IMR-90 (cell line): ENCODE measurements around the gene CYYR1. TPM values are rescaled to one million over a fixed set of nuclear protein-coding genes. Genes with fewer than 3 reads are reported as not detected.

Experiments
- ATAC-seq: fragments of 200-7000 bp; cut with Tn5 transposase; 2 replicates; pipeline ENCODE4 v1.9.1; 2020; ENCODE audit warnings: low read depth, mild to moderate bottlenecking, moderate library complexity
- BruUV-seq: library from RNA; stranded (reverse); fragments of 400-500 nt; replicated peaks from 2 replicates; lab custom pipeline; 2021; lab: Mats Ljungman, UMichigan
- CTCF ChIA-PET: fragments of 300-600 bp; formaldehyde crosslinking; extraction: SDS; loops from one replicate; lab custom pipeline; 2021; ENCODE audit warnings: antibody characterized with exemption; lab: Yijun Ruan, JAX
- POLR2A ChIA-PET: fragments of 300-600 bp; sonication (Branson Sonifier 250); formaldehyde crosslinking; loops from one replicate; lab custom pipeline; 2022; ENCODE audit warnings: antibody characterized with exemption; ENCODE audit not compliant: unreplicated experiment; lab: Charles Lee
- DNase-seq: peaks from one replicate; pipeline ENCODE4 v3.0.0; 2013
- H2AFZ ChIP-seq: replicated peaks from 2 replicates; pipeline ENCODE3; 2013; ENCODE audit warnings: low read length, mild to moderate bottlenecking; ENCODE audit not compliant: poor library complexity
- H2AK5ac ChIP-seq: 2 replicates; pipeline ENCODE4 v1.6.1; 2013; ENCODE audit warnings: low read depth, low read length, inconsistent platforms
- H2AK9ac ChIP-seq: replicated peaks from 2 replicates; pipeline ENCODE3; 2013; ENCODE audit warnings: mild to moderate bottlenecking, low read depth, low read length, moderate library complexity; ENCODE audit not compliant: poor library complexity
- H2BK120ac ChIP-seq: 2 replicates; pipeline ENCODE4 v1.6.1; 2013; ENCODE audit warnings: low read depth, low read length, inconsistent platforms
- H2BK15ac ChIP-seq: 3 replicates; pipeline ENCODE4 v1.6.1; 2013; ENCODE audit warnings: low read depth, low read length, inconsistent platforms
- H2BK20ac ChIP-seq: 2 replicates; pipeline ENCODE4 v1.6.1; 2013; ENCODE audit warnings: low read depth, mild to moderate bottlenecking, inconsistent platforms, low read length, moderate library complexity
- H2BK5ac ChIP-seq: 2 replicates; pipeline ENCODE4 v1.6.1; 2013; ENCODE audit warnings: mild to moderate bottlenecking, low read depth, low read length, inconsistent platforms; ENCODE audit not compliant: poor library complexity, severe bottlenecking
- H3K14ac ChIP-seq: replicated peaks from 2 replicates; pipeline ENCODE4 v1.6.1; 2013; ENCODE audit warnings: low read depth, low read length, inconsistent platforms
- H3K18ac ChIP-seq: 2 replicates; pipeline ENCODE4 v1.6.1; 2013; ENCODE audit warnings: low read depth, low read length, control low read depth
- H3K23ac ChIP-seq: 2 replicates; pipeline ENCODE4 v1.6.1; 2013; ENCODE audit warnings: low read depth, low read length, inconsistent platforms
- H3K27ac ChIP-seq: 2 replicates; pipeline ENCODE4 v1.5.1; 2013; ENCODE audit warnings: mild to moderate bottlenecking, control low read depth, low read length; ENCODE audit not compliant: insufficient read depth
- H3K27me3 ChIP-seq: 2 replicates; pipeline ENCODE4 v1.6.1; 2013; ENCODE audit warnings: low read length; ENCODE audit not compliant: control insufficient read depth, insufficient read depth
- H3K36me3 ChIP-seq: 2 replicates; pipeline ENCODE4 v1.6.1; 2013; ENCODE audit warnings: low read length, mixed read lengths; ENCODE audit not compliant: control insufficient read depth, insufficient read depth
- H3K4ac ChIP-seq: 2 replicates; pipeline ENCODE4 v1.6.1; 2013; ENCODE audit warnings: low read depth, low read length, inconsistent platforms
- H3K4me1 ChIP-seq: 2 replicates; pipeline ENCODE4 v1.6.1; 2013; ENCODE audit warnings: low read length, mixed read lengths; ENCODE audit not compliant: control insufficient read depth, insufficient read depth
- H3K4me2 ChIP-seq: 2 replicates; pipeline ENCODE4 v1.6.1; 2013; ENCODE audit warnings: low read depth, mild to moderate bottlenecking, control low read depth, low read length, moderate library complexity
- H3K4me3 ChIP-seq: 2 replicates; pipeline ENCODE4 v1.5.1; 2013; ENCODE audit warnings: low read depth, mild to moderate bottlenecking, control low read depth, low read length, moderate library complexity; ENCODE audit not compliant: insufficient read depth
- H3K56ac ChIP-seq: 2 replicates; pipeline ENCODE4 v1.6.1; 2013; ENCODE audit warnings: low read length, inconsistent platforms; ENCODE audit not compliant: insufficient read depth; ENCODE audit errors: extremely low read depth
- H3K79me1 ChIP-seq, 2 experiments: 2 replicates each; pipeline ENCODE4 v1.6.1; 2013; ENCODE audit warnings: low read length in 2 of 2, inconsistent platforms in 1 of 2, low read depth in 1 of 2
- H3K9ac ChIP-seq: 2 replicates; pipeline ENCODE4 v1.6.1; 2013; ENCODE audit warnings: low read depth, low read length, control low read depth
- H3K9me1 ChIP-seq: 2 replicates; pipeline ENCODE4 v1.6.1; 2013; ENCODE audit warnings: low read length, inconsistent platforms; ENCODE audit not compliant: insufficient read depth
- H3K9me3 ChIP-seq: 2 replicates; pipeline ENCODE4 v1.6.1; 2013; ENCODE audit warnings: low read length; ENCODE audit not compliant: control insufficient read depth, insufficient read depth
- H4K20me1 ChIP-seq: 2 replicates; pipeline ENCODE4 v1.6.1; 2013; ENCODE audit warnings: low read length, inconsistent platforms; ENCODE audit not compliant: insufficient read depth
- H4K5ac ChIP-seq: 2 replicates; pipeline ENCODE4 v1.6.1; 2013; ENCODE audit warnings: mild to moderate bottlenecking, low read depth, low read length, control low read depth
- H4K8ac ChIP-seq, 2 experiments: 2 replicates each; pipeline ENCODE4 v1.6.1; 2013; ENCODE audit warnings: low read depth in 2 of 2, low read length in 2 of 2, control low read depth in 1 of 2, inconsistent platforms in 1 of 2
- H4K91ac ChIP-seq: 2 replicates; pipeline ENCODE4 v1.6.1; 2013; ENCODE audit warnings: low read depth, low read length, inconsistent platforms; ENCODE audit not compliant: insufficient read depth
- CEBPB ChIP-seq: IDR thresholded peaks from 2 replicates; pipeline ENCODE4 v1.6.1; 2012; ENCODE audit warnings: low read depth, low read length, improper control_type of control experiment
- WGBS, 2 experiments: methylation state at CpG; one replicate each; pipeline versions ENCODE4 v1.1.5 to v1.1.7; 2013; ENCODE audit warnings: missing lambda C conversion rate in 2 of 2; ENCODE audit not compliant: insufficient read length in 1 of 2; ENCODE audit errors: extremely low coverage in 2 of 2; 5-methylcytosine and 5-hydroxymethylcytosine counted together
- dilution Hi-C: fragments of 300-500 bp; cut with HindIII; formaldehyde crosslinking; loops from one replicate; pipeline ENCODE4 v1.14.3; 2018; ENCODE audit warnings: low sequenced_read_pairs; ENCODE audit not compliant: unreplicated experiment
- in situ Hi-C: fragments of 300-500 bp; cut with MboI; formaldehyde crosslinking; loops from 3 replicates; pipeline ENCODE4 v1.14.3; 2019; ENCODE audit warnings: low sequenced_read_pairs, inconsistent platforms, mixed read lengths
- intact Hi-C: fragments of 100-400 bp; cut with micrococcal nuclease; formaldehyde crosslinking; loops from 2 replicates; pipeline ENCODE4 v1.10.0; 2022
- polyA plus RNA-seq, 3 experiments: library from polyadenylated mRNA; depleted of rRNA; stranded (reverse); fragments of >200 nt; gene quantifications; 2 replicates each; pipeline ENCODE4 v1.2.3, GENCODE V29; 2012; ENCODE audit warnings: low replicate concordance in 1 of 3
- total RNA-seq: library from RNA; depleted of rRNA; stranded (reverse); fragments of >200 nt; gene quantifications from 2 replicates; pipeline ENCODE4 v1.2.3, GENCODE V29; 2012

The CYYR1 gene
- total and polyA plus RNA-seq, 2 of the 4 experiments (the other 2 are of a cell fraction): not detected

DNA sequence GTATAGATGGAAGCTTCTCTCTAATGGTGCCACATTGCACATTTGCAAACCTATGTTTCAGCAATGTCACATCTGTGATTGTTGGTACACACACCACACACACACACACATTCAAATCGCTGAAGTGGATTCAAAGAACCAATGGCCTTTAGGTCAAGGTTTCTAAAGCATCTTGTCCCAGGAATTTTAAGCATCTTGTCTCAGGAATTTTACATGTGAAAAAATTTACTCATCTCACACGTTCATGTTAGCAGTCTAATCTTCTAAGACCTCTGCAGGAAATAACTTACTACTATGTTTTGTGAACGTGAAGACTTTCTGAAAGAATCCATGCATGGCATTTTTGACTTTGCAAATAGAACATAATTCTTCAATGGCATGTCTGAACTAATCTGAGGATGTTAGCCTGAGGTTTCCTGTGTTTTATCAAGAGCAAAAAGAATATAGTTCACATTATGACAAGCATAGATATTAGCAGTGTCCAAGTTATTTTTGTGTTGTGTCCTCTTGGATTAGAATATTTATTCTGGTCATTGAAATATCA is 125.1 kb downstream of the CYYR1 start:
- intact Hi-C loops (no loop called here), dilution Hi-C loops (no loop called here), in situ Hi-C loops (no loop called here)
- no peak overlapping the region for H2BK120ac ChIP-seq
- POLR2A ChIA-PET: no interaction called here
- H3K4me3 ChIP-seq: no peak overlapping the region
- CTCF ChIA-PET: no interaction called here
- no TSS peak for BruUV-seq
- WGBS, 2 experiments: no CpG with 5 or more reads among the region's 3 CpGs
- H3K4me1 ChIP-seq: no peaks in the 10 kb centered on the region
- DNase-seq (no peak), ATAC-seq (no peak)
- H3K14ac ChIP-seq: no peak overlapping the region
- H3K9me1 ChIP-seq: no peaks in the 10 kb centered on the region
- H2AK5ac ChIP-seq: no peak overlapping the region
- no peaks in the 10 kb centered on the region for H4K20me1 ChIP-seq
- H2BK15ac ChIP-seq: no peak overlapping the region
- no peak overlapping the region for H3K4me2 ChIP-seq
- H2AK9ac ChIP-seq: no peak overlapping the region
- H3K27ac ChIP-seq: no peak overlapping the region
- no peaks in the 10 kb centered on the region for H3K79me1 ChIP-seq
- no peak for TF ChIP-seq CEBPB
- H3K27me3 ChIP-seq: no peaks in the 10 kb centered on the region
- no peak overlapping the region for H3K23ac ChIP-seq
- H3K9ac ChIP-seq: no peak overlapping the region
- H3K36me3 ChIP-seq: no peaks in the 10 kb centered on the region
- H4K8ac ChIP-seq: no peak overlapping the region
- no peak overlapping the region for H2BK20ac ChIP-seq
- no peak overlapping the region for H3K56ac ChIP-seq
- H4K5ac ChIP-seq: no peak overlapping the region
- no peak overlapping the region for H2AFZ ChIP-seq
- H3K18ac ChIP-seq: no peak overlapping the region
- no peaks in the 10 kb centered on the region for H3K9me3 ChIP-seq
- H4K91ac ChIP-seq: no peak overlapping the region
- no peak overlapping the region for H3K4ac ChIP-seq
- H2BK5ac ChIP-seq: no peak overlapping the region
